Umbilical cord (tissue), 1 donor: Measurements from ENCODE around the gene NPAS4. TPM values are rescaled to one million over a fixed set of nuclear protein-coding genes. Genes with fewer than 3 reads are reported as not detected.

Experiments used
- total RNA-seq: library from RNA; depleted of rRNA; stranded (reverse); fragments of >200 nt; gene quantifications from one replicate; pipeline ENCODE4 v1.2.3, GENCODE V29; 2014; ENCODE audit warnings: low replicate concordance; ENCODE audit not compliant: insufficient read depth

NPAS4 gene
- total RNA-seq, 1 donor from 2014 or later: 2.4 TPM

Other genes starting within 250 kb of the NPAS4 start
- 20.0 TPM for gene KLC2, start 163.3 kb upstream of the NPAS4 start, total RNA-seq
- gene RAB1B, start 152.4 kb upstream of the NPAS4 start, total RNA-seq: 34.7 TPM
- gene CNIH2, start 142.9 kb upstream of the NPAS4 start, total RNA-seq: not detected
- gene YIF1A, start 131.9 kb upstream of the NPAS4 start, total RNA-seq: 129 TPM
- gene TMEM151A, start 129.1 kb upstream of the NPAS4 start, total RNA-seq: 0.24 TPM
- 20.7 TPM for gene CD248, start 104.0 kb upstream of the NPAS4 start, total RNA-seq
- gene RIN1, start 84.6 kb upstream of the NPAS4 start, total RNA-seq: 4.8 TPM
- 21.9 TPM for gene BRMS1, start 75.9 kb upstream of the NPAS4 start, total RNA-seq
- gene B4GAT1, start 73.4 kb upstream of the NPAS4 start, total RNA-seq: 41.9 TPM
- 1.4 TPM for gene SLC29A2, start 49.3 kb upstream of the NPAS4 start, total RNA-seq
- gene MRPL11, start 17.8 kb downstream of the NPAS4 start, total RNA-seq: 58.0 TPM
- gene PELI3, start 45.9 kb downstream of the NPAS4 start, total RNA-seq: 12.5 TPM
- 24.6 TPM for gene DPP3, start 59.4 kb downstream of the NPAS4 start, total RNA-seq
- 18.1 TPM for gene BBS1, start 89.6 kb downstream of the NPAS4 start, total RNA-seq
- gene ZDHHC24, start 125.0 kb downstream of the NPAS4 start, total RNA-seq: 5.8 TPM
- gene ACTN3, start 125.9 kb downstream of the NPAS4 start, total RNA-seq: not detected
- 43.1 TPM for gene CTSF, start 147.6 kb downstream of the NPAS4 start, total RNA-seq
- 0.24 TPM for gene CCDC87, start 172.0 kb downstream of the NPAS4 start, total RNA-seq
- 18.8 TPM for gene CCS, start 172.2 kb downstream of the NPAS4 start, total RNA-seq
- 90.5 TPM for gene RBM14, start 195.6 kb downstream of the NPAS4 start, total RNA-seq
- gene RBM4, start 217.7 kb downstream of the NPAS4 start, total RNA-seq: 64.3 TPM